Bronchial epithelial cell (primary cell): ENCODE data around the gene ZNF888. TPM values are rescaled to one million over a fixed set of nuclear protein-coding genes. Genes with fewer than 3 reads are reported as not detected.

ENCODE experiments used
- DNase-seq: peaks from one replicate; pipeline ENCODE4 v3.0.0-alpha.2; 2010; ENCODE audit warnings: low read depth
- FAIRE-seq: peaks from 2 replicates; lab custom pipeline; 2011; peaks lifted over from hg19 to GRCh38; lab: Jason Lieb, UNC
- H3K27me3 ChIP-seq: 2 replicates; pipeline ENCODE4 v1.5.1; 2011; ENCODE audit warnings: low read length; ENCODE audit not compliant: control insufficient read depth, insufficient read depth
- H3K36me3 ChIP-seq: 2 replicates; pipeline ENCODE4 v1.5.1; 2011; ENCODE audit warnings: low read length; ENCODE audit not compliant: control insufficient read depth, insufficient read depth
- H3K4me3 ChIP-seq: 2 replicates; pipeline ENCODE4 v1.5.1; 2011; ENCODE audit warnings: mild to moderate bottlenecking, low read depth, low read length, control low read depth
- CTCF ChIP-seq: IDR thresholded peaks from 2 replicates; pipeline ENCODE4 v1.5.1; 2011; ENCODE audit warnings: mild to moderate bottlenecking, moderate library complexity, low read length, control low read depth, inconsistent platforms; ENCODE audit not compliant: insufficient read depth, severe bottlenecking
- total RNA-seq: library from RNA; depleted of rRNA; stranded (reverse); fragments of >200 nt; gene quantifications from 2 replicates; pipeline ENCODE4 v1.2.1, GENCODE V29; 2014

The ZNF888 gene
- total RNA-seq = 9.7 and 13.2 TPM in 2 replicates

DNA sequence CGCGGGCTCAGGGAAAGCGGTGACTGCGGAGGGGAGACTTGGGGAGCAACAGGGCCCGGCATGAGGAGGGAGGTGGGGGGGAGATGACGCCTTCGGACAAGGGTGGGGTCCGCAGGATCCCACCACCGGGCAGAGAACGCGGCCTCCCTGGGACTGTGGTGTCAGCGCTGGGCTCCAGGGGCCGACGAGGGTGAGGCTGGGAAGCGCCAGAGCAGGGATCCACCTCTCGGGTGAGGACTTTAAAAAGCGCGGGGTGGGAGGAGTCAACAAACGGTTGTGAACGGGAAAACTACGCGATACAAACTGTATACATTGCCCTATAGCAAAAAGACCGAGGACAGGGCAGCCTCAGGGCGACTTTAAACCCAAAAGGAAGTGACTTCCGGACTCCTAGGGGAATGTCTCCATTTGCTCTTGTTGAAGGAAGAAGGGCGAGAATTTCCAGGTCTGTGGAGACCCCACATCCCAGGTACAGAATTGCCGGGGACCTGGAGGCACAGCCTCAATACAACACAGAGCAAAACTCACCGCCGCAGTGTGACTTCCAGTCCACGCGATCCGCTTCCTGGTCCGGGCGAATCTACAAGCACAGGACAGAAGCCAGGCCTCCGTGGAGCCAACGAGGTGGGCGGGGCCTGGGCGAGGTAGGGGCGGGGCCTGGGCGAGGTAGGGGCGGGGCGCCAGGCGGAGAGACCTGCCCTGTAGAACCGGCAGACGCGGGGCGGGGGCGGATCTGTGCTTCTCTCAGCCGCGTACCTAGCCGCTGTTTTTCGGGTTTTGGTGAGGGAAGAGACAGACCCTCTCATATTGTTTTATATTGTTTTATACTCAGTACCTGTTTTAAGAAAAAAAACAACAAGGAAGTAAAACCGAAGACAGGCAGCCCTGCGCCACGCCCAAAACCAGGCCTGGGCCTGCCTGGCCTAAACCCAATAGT is at the start of gene ZNF888:
ZNF888 (minus strand) TSS at position 588 of the 937 bp plus-strand sequence. CDS start 5,555 bp downstream, outside the sequence.
- DNase-seq = peak; percentile 69
- Histone ChIP-seq H3K27me3 (no peaks in the 10 kb centered on the region), H3K36me3 (peaks cover 4% of the 10 kb centered on the region), H3K4me3 (peak within 1 kb of the TSS; percentile 45)
- FAIRE-seq = no peak
- no peak for TF ChIP-seq CTCF

DNA sequence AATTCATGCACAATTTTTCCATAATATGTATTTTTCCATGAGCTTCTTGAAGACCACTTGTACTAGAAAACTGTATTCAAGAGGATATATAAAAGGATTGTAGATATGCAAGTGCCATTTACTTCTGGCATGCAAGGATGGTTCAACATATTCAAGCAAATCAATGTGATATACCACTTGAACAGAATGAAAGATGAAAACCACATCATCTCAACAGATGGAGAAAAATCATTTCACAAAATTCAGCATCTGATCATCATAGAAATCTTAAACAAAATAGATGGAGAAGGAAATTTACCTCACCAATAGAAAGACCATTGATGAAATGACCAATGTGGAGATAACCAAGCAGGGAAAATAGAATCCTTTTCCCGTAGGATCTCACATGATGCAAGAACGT is 44.5 kb upstream of the ZNF888 start:
- TF ChIP-seq CTCF = no peak
- Histone ChIP-seq H3K36me3 (no peaks in the 10 kb centered on the region), H3K27me3 (no peaks in the 10 kb centered on the region), H3K4me3 (no peak overlapping the region)
- FAIRE-seq = no peak
- DNase-seq = no peak

- DNase-seq = no peak
- Histone ChIP-seq H3K4me3 (peak overlapping the region; percentile 53), H3K36me3 (no peaks in the 10 kb centered on the region), H3K27me3 (no peaks in the 10 kb centered on the region)
- no peak for TF ChIP-seq CTCF
- FAIRE-seq = no peak
Observed at GRCh38 chr19:52963247-52963618, 40.0 kb upstream of the ZNF888 start.

- no peak for TF ChIP-seq CTCF
- H3K4me3 ChIP-seq = peak within 1 kb of the TSS; percentile 53
- no peaks in the 10 kb centered on the region for H3K27me3 ChIP-seq
- FAIRE-seq = no peak
- no peaks in the 10 kb centered on the region for H3K36me3 ChIP-seq
- DNase-seq = peak; percentile 79
Observed at GRCh38 chr19:52962394-52963246, 39.4 kb upstream of the ZNF888 start, which contains the start of gene ZNF816. ZNF816 (minus strand) TSS chr19:52962881; CDS start chr19:52956089, 6,792 bp downstream.

GRCh38 chr19:52961981-52962380 is 38.8 kb upstream of the ZNF888 start:
- DNase-seq (no peak), FAIRE-seq (no peak)
- Histone ChIP-seq H3K36me3 (no peaks in the 10 kb centered on the region), H3K4me3 (peak overlapping the region; percentile 53), H3K27me3 (no peaks in the 10 kb centered on the region)
- no peak for TF ChIP-seq CTCF
